ENCODE results near the gene CHST9. TPM values are rescaled to one million over a fixed set of nuclear protein-coding genes. Genes with fewer than 3 reads are reported as not detected.

CHST9 gene
- total and polyA plus RNA-seq, 9 of the 15 experiments (the other 6 are each of a cell fraction or from before 2014, with no cell fraction given), result not detected

GRCh38 chr18:26978812-26979341 is 206.2 kb downstream of the CHST9 start (continued):
- no peak for TF ChIP-seq ZNF57 (CRISPR knock-in tag; IDR thresholded peaks at IDR 0.05)

- FAIRE-seq, result no peak
- in situ Hi-C loops (cut with MboI), result no loop called here
Observed at GRCh38 chr18:26977781-26978180, 207.3 kb downstream of the CHST9 start.

More at GRCh38 chr18:26977781-26978180, 207.3 kb downstream of the CHST9 start:
- DNase-seq (ENCODE audit: extremely low read depth in 1 of 4, low spot score in 3 of 4) (no peak), ATAC-seq (no peak)
- no peaks in the 10 kb centered on the region for H3K4me1 ChIP-seq (replicated peaks in 1 of 2; ENCODE audit: control insufficient read depth in 2 of 2, insufficient read depth in 2 of 2, low read length in 2 of 2)
- BruUV-seq (replicated peaks), result no TSS peak
- CTCF ChIA-PET (ENCODE audit: low intra/inter-chr PET ratio), result no interaction called here
- intact Hi-C loops (cut with micrococcal nuclease), result no loop called here
- no peak overlapping the region for H3K4me3 ChIP-seq
- no peak overlapping the region for H3K9ac ChIP-seq (ENCODE audit: insufficient read depth in 1 of 2, low read depth in 2 of 2, low read length in 2 of 2)
- H4K20me1 ChIP-seq (replicated peaks; ENCODE audit: control insufficient read depth, insufficient read depth, low read length), result no peaks in the 10 kb centered on the region
- no peaks in the 10 kb centered on the region for H3K9me3 ChIP-seq (replicated peaks; ENCODE audit: control insufficient read depth, insufficient read depth, low read depth, low read length)
- 0% methylated on average over 1 of the region's 1 CpG for WGBS (ENCODE audit: insufficient coverage, low coverage, missing lambda C conversion rate)
- POLR2A ChIA-PET, result no interaction called here
- H3K79me2 ChIP-seq (ENCODE audit: control insufficient read depth, insufficient read depth, low read length), result no peaks in the 10 kb centered on the region
- H3K9me1 ChIP-seq (ENCODE audit: control insufficient read depth, insufficient read depth, low read length), result no peaks in the 10 kb centered on the region
- no peak overlapping the region for H3K4me2 ChIP-seq (ENCODE audit: insufficient read depth, low read length)
- H3K27ac ChIP-seq (ENCODE audit: extremely low read depth, low read depth, low read length), result no peak overlapping the region
- no peaks in the 10 kb centered on the region for H3K27me3 ChIP-seq (ENCODE audit: control insufficient read depth in 2 of 2, insufficient read depth in 2 of 2, low read length in 2 of 2)
- TF ChIP-seq DDX20 (tag; IDR thresholded peaks at IDR 0.05; ENCODE audit: low read depth) (no peak), THRB (CRISPR knock-in tag; conservative IDR thresholded peaks at IDR 0.05) (no peak), FUS (optimal IDR thresholded peaks at IDR 0.05; ENCODE audit: low read depth, low read length) (no peak), SNAPC5 (CRISPR knock-in tag; IDR thresholded peaks at IDR 0.05) (no peak)
- no peak overlapping the region for H2AFZ ChIP-seq (ENCODE audit: low read depth, low read length)
- H3K36me3 ChIP-seq (ENCODE audit: control insufficient read depth, insufficient read depth, low read length), result no peaks in the 10 kb centered on the region
